ENCODE measurements around the gene SLC25A47. TPM values are rescaled to one million over a fixed set of nuclear protein-coding genes. Genes with fewer than 3 reads are reported as not detected.

SLC25A47 gene
- total RNA-seq, 2 donors from 2014 or later = not detected

DNA sequence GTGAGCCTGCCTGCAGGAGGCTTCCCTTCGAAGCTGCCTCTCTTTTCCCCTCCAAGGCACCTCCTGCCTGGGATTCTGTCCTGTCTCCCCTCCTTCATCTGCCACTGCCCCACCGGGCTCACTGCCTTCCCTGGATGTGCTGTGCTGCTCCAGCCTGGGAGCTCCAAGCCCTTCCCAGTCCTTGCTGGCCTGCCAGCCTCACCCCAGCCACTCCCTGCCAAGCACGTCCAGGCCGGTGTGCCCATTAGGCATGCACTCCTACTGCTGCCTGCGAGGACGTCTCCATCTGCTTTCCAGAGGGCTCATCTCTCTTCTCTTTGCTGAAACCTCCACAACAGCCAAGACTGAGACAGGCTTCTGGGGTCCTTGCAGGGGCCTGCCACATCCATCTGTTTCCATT lies 8.4 kb upstream of the SLC25A47 start:
- H3K9ac ChIP-seq (ENCODE audit: low read depth in 2 of 2, low read length in 2 of 2) = no peak overlapping the region
- TF ChIP-seq, protein P1, sequence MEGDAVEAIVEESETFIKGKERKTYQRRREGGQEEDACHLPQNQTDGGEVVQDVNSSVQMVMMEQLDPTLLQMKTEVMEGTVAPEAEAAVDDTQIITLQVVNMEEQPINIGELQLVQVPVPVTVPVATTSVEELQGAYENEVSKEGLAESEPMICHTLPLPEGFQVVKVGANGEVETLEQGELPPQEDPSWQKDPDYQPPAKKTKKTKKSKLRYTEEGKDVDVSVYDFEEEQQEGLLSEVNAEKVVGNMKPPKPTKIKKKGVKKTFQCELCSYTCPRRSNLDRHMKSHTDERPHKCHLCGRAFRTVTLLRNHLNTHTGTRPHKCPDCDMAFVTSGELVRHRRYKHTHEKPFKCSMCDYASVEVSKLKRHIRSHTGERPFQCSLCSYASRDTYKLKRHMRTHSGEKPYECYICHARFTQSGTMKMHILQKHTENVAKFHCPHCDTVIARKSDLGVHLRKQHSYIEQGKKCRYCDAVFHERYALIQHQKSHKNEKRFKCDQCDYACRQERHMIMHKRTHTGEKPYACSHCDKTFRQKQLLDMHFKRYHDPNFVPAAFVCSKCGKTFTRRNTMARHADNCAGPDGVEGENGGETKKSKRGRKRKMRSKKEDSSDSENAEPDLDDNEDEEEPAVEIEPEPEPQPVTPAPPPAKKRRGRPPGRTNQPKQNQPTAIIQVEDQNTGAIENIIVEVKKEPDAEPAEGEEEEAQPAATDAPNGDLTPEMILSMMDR (IDR thresholded peaks at IDR 0.05) = no peak
- intact Hi-C loops (cut with DNase I) = no loop called here
- H3K4me1 ChIP-seq = peaks cover 4% of the 10 kb centered on the region
- no peaks in the 10 kb centered on the region for H3K36me3 ChIP-seq
- no peaks in the 10 kb centered on the region for H3K27me3 ChIP-seq
- H3K9me3 ChIP-seq = no peaks in the 10 kb centered on the region
- H3K27ac ChIP-seq = no peak overlapping the region
- no peak overlapping the region for H3K4me3 ChIP-seq
- no peak for DNase-seq

DNA sequence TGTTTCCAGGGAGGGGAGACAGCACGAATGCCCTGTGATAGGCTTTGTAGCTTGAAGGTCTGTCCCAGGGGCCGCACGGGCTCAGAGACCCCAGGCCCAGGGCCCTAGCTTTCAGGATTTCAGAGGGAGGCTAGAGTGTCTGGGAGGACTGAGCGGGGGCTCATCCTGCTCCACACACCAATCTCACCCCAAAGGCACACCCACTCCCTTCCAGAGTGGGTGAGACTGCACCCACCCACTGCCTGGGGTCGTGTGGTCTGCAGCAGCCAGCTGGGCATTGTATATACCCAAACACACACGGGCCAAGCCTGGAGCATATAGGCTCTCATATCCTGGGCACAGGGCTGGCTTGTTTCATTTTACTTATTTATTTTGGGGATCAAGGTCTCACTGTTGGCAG lies 5.8 kb upstream of the SLC25A47 start:
- Histone ChIP-seq H3K36me3 (no peaks in the 10 kb centered on the region), H3K9ac (ENCODE audit: low read depth in 2 of 2, low read length in 2 of 2) (no peak overlapping the region), H3K27me3 (no peaks in the 10 kb centered on the region), H3K9me3 (no peaks in the 10 kb centered on the region), H3K4me1 (peaks cover 4% of the 10 kb centered on the region), H3K27ac (no peak overlapping the region), H3K4me3 (no peak overlapping the region)
- intact Hi-C loops (cut with DNase I) = no loop called here
- no peak for DNase-seq
- TF ChIP-seq, protein P1 (IDR thresholded peaks at IDR 0.05) = no peak

DNA sequence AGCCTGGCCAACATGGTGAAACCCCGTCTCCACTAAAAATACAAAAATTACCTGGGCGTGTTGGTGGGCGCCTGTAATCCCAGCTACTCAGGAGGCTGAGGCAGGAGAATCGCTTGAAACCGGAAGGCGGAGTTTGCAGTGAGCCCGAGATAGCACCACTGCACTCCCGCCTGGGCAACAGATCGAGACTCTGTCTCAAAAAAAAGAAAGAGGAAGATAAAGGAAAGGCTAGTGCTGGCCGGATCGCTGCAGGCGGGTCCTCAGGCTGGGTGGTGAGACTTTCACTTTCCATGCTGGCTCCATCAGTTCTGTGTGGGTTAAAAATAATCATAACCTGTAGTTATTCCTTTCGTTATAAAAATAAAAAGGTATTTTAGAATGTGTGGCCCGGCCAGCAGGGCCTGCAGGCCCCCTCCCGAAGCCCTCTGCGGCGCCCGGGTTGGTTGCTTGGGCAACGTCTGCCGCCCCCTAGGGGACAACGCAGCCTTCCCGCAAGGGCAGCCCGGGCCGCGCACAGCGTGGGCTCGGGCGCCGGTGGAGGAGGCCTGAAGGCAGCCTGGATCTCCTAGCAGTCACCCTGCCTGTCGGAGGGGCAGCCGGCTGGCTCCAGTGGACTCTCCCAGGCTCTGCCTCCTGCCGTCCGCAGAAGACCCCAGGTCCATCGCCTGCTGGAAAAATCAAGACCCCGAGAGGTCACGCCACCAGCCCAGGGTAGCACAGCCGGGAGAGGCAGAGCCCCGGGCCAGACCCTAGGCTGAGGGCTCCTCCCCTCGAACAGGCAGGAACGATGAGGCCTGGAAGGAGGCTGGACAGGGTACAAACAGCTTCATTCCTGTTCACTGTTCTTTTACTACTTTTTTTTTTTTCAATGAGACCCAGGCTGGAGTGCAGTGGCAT lies 5.0 kb upstream of the SLC25A47 start:
- peak; percentile 72 for DNase-seq
- peak overlapping the region; percentile 22 for H3K4me3 ChIP-seq
- no peaks in the 10 kb centered on the region for H3K36me3 ChIP-seq
- H3K9ac ChIP-seq (ENCODE audit: low read depth in 2 of 2, low read length in 2 of 2) = peak overlapping the region; percentile 16 to 33
- H3K27me3 ChIP-seq = no peaks in the 10 kb centered on the region
- TF ChIP-seq, protein P1 (IDR thresholded peaks at IDR 0.05) = peak; percentile 81
- H3K4me1 ChIP-seq = peaks cover 4% of the 10 kb centered on the region
- intact Hi-C loops (cut with DNase I) = no loop called here
- no peaks in the 10 kb centered on the region for H3K9me3 ChIP-seq
- H3K27ac ChIP-seq = no peak overlapping the region

DNA sequence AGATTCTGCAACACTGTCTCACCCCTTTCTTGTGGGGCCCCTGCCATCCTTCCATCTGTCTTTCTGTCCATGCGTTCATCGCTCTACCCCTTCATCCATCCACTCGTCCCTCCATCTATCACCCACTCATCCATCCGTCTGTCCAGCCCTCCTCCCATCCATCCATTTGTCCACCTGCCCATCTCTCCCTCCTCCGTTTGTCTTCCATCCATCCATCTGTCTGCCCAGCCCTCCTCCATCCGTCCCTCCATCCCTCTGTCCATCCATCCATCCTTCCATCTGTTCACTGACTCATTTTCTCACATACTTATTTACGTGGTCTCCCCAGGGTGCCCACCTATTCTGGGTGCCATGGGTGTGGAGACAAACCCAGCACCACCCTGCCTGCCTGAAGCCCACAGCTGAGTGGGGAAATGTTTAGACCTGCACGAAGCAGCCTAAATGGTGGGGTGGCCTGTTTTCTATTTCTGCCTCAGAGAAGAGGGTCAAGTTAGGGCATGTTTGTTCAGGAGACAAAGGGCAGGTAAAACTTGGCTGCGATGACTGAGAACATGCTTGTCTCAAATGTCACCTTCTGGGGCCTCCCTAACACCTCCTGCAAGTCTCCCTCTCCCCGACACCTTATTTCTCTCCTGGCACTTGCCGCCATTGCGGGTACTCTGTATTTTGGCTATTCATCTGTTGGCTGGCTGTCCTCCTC lies 2.8 kb upstream of the SLC25A47 start:
- H3K9me3 ChIP-seq = no peaks in the 10 kb centered on the region
- TF ChIP-seq, protein P1 (IDR thresholded peaks at IDR 0.05) = no peak
- peaks cover 4% of the 10 kb centered on the region for H3K4me1 ChIP-seq
- no peak for DNase-seq
- no peak overlapping the region for H3K27ac ChIP-seq
- intact Hi-C loops (cut with DNase I) = no loop called here
- no peaks in the 10 kb centered on the region for H3K27me3 ChIP-seq
- H3K4me3 ChIP-seq = no peak overlapping the region
- no peaks in the 10 kb centered on the region for H3K36me3 ChIP-seq
- no peak overlapping the region for H3K9ac ChIP-seq (ENCODE audit: low read depth in 2 of 2, low read length in 2 of 2)

DNA sequence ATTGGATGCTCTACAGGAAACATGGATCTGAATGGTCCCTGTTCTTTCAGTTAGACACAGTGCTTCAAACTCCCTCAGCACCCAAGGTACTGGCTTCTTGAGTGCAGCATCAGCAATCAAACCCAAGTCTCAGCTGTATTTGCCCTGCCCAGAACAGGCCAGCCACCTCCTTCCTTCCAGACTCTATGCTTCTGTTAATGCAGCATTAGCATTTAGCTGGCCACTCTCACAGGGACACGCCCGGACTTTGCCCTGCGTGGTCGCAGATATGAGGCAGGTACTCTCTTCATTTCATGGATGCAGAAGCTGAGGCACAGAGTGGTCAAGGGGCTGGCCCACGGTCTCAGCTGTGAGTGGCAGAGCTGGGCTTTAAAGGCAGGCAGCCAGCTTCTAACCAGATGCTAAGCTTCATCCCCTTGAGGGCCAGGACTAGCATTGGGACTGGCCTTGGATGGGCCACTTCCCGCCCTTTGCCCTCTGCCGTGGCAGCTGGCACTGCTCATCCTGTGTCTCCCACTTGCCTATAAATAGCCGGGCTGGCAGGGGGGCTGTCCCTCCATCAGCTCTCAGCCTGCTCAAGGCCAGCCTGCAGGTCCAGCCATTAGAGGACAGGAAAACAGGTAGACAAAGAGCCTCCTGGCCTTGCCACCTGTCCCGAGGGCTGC lies 1.5 kb upstream of the SLC25A47 start:
- intact Hi-C loops (cut with DNase I) = no loop called here
- no peaks in the 10 kb centered on the region for H3K9me3 ChIP-seq
- H3K4me1 ChIP-seq = peaks cover 4% of the 10 kb centered on the region
- H3K27me3 ChIP-seq = no peaks in the 10 kb centered on the region
- no peak for DNase-seq
- H3K4me3 ChIP-seq = no peak overlapping the region
- no peak overlapping the region for H3K9ac ChIP-seq (ENCODE audit: low read depth in 2 of 2, low read length in 2 of 2)
- TF ChIP-seq, protein P1 (IDR thresholded peaks at IDR 0.05) = no peak
- H3K27ac ChIP-seq = no peak overlapping the region
- no peaks in the 10 kb centered on the region for H3K36me3 ChIP-seq
